GM12878 (cell line): ENCODE data around the gene SRSF9. TPM values are rescaled to one million over a fixed set of nuclear protein-coding genes. Genes with fewer than 3 reads are reported as not detected.

Experiments used
- ATAC-seq: fragments of 200-7000 bp; cut with Tn5 transposase; 3 replicates; pipeline ENCODE4 v1.9.1; 2020; ENCODE audit warnings: mild to moderate bottlenecking, moderate library complexity
- BruUV-seq: library from RNA; stranded (reverse); fragments of 400-500 nt; replicated peaks from 2 replicates; lab custom pipeline; 2021; lab: Mats Ljungman, UMichigan
- CTCF ChIA-PET: fragments of 300-600 bp; sonication (Branson Sonifier 250); formaldehyde crosslinking; extraction: SDS; loops from one replicate; lab custom pipeline; 2021; ENCODE audit warnings: inconsistent platforms; lab: Yijun Ruan, JAX
- POLR2A ChIA-PET: fragments of 350-600 bp; formaldehyde crosslinking; extraction: SDS; loops from one replicate; lab custom pipeline; 2021; ENCODE audit warnings: inconsistent platforms; lab: Charles Lee
- RAD21 ChIA-PET: fragments of 300-600 bp; sonication (Branson Sonifier 250); formaldehyde crosslinking; loops from one replicate; lab custom pipeline; 2023; ENCODE audit warnings: antibody characterized with exemption; ENCODE audit not compliant: unreplicated experiment; lab: Charles Lee
- SMC1A ChIA-PET: fragments of 300-600 bp; sonication (Branson Sonifier 250); formaldehyde crosslinking; loops from one replicate; lab custom pipeline; 2023; ENCODE audit not compliant: unreplicated experiment, uncharacterized antibody; lab: Charles Lee
- DNase-seq: peaks from one replicate; pipeline ENCODE4 v3.0.0-alpha.2; 2011; ENCODE audit warnings: low read depth, low spot score
- FAIRE-seq: peaks from 3 replicates; lab custom pipeline; 2011; peaks lifted over from hg19 to GRCh38; lab: Jason Lieb, UNC
- H2AFZ ChIP-seq: 2 replicates; pipeline ENCODE4 v1.6.0; 2011; ENCODE audit warnings: low read depth, low read length, control low read depth; ENCODE audit not compliant: control insufficient read depth
- H3K27ac ChIP-seq: 2 replicates; pipeline ENCODE4 v1.5.1; 2011; ENCODE audit warnings: control low read depth; ENCODE audit not compliant: control insufficient read depth, insufficient read depth
- H3K27me3 ChIP-seq, 2 experiments: replicated peaks in 1 of 2; 2 replicates each; pipeline versions ENCODE4 v1.6.0 to v1.6.1; 2011; ENCODE audit warnings: low read length in 1 of 2; ENCODE audit not compliant: control insufficient read depth in 2 of 2, insufficient read depth in 2 of 2
- H3K36me3 ChIP-seq, 2 experiments: 2 replicates each; pipeline ENCODE4 v1.5.1; 2011; ENCODE audit warnings: low read length in 1 of 2; ENCODE audit not compliant: control insufficient read depth in 2 of 2, insufficient read depth in 2 of 2
- H3K4me1 ChIP-seq: 2 replicates; pipeline ENCODE4 v1.6.1; 2011; ENCODE audit warnings: mild to moderate bottlenecking, low read length, moderate library complexity, mixed read lengths; ENCODE audit not compliant: control insufficient read depth, insufficient read depth
- H3K4me2 ChIP-seq: 2 replicates; pipeline ENCODE4 v1.6.0; 2011; ENCODE audit warnings: control low read depth; ENCODE audit not compliant: control insufficient read depth, insufficient read depth
- H3K4me3 ChIP-seq: fragments of 200-600 bp; sonication (generic); 2 replicates; pipeline ENCODE4 v1.5.1; 2016
- H3K79me2 ChIP-seq: 2 replicates; pipeline ENCODE4 v1.6.0; 2011; ENCODE audit warnings: low read length; ENCODE audit not compliant: control insufficient read depth, insufficient read depth
- H3K9ac ChIP-seq: 2 replicates; pipeline ENCODE4 v1.8.0; 2011; ENCODE audit warnings: low read length, control low read depth, mixed read lengths; ENCODE audit not compliant: control insufficient read depth, insufficient read depth
- H3K9me3 ChIP-seq: replicated peaks from 3 replicates; pipeline ENCODE4 v1.5.1; 2011; ENCODE audit warnings: mild to moderate bottlenecking, low read length; ENCODE audit not compliant: control insufficient read depth, insufficient read depth
- H4K20me1 ChIP-seq: 2 replicates; pipeline ENCODE4 v1.6.0; 2011; ENCODE audit not compliant: control insufficient read depth, insufficient read depth
- BCL3 ChIP-seq: IDR thresholded peaks from 2 replicates; pipeline ENCODE4 v1.6.1; 2011; ENCODE audit warnings: borderline replicate concordance, low read depth, mild to moderate bottlenecking, moderate library complexity, low read length; ENCODE audit not compliant: insufficient read depth, poor library complexity, severe bottlenecking
- CBFB ChIP-seq: IDR thresholded peaks from 2 replicates; pipeline ENCODE4 v1.6.1; 2016; ENCODE audit warnings: antibody characterized with exemption, low read depth
- CBX3 ChIP-seq: fragments of 200-600 bp; sonication (generic); IDR thresholded peaks from 2 replicates; pipeline ENCODE4 v1.6.1; 2016; ENCODE audit warnings: low read depth, borderline replicate concordance
- CHD4 ChIP-seq: fragments of 200-600 bp; sonication (generic); IDR thresholded peaks from 2 replicates; pipeline ENCODE4 v1.6.1; 2016; ENCODE audit warnings: mild to moderate bottlenecking
- DPF2 ChIP-seq: fragments of 450-650 bp; IDR thresholded peaks from 2 replicates; pipeline ENCODE4 v1.6.1; 2017; ENCODE audit warnings: mild to moderate bottlenecking
- FOXK2 ChIP-seq: fragments of 450-650 bp; IDR thresholded peaks from 2 replicates; pipeline ENCODE4 v1.6.1; 2017; ENCODE audit warnings: mild to moderate bottlenecking, moderate library complexity
- NKRF ChIP-seq: fragments of 450-650 bp; conservative IDR thresholded peaks from 2 replicates; pipeline ENCODE4 v1.6.1; 2017; ENCODE audit warnings: mild to moderate bottlenecking, moderate library complexity
- NRF1 ChIP-seq: conservative IDR thresholded peaks from 2 replicates; pipeline ENCODE4 v1.6.1; 2011; ENCODE audit warnings: mild to moderate bottlenecking, low read depth, low read length, improper control_type of control experiment
- PAX5 ChIP-seq: IDR thresholded peaks from 2 replicates; pipeline ENCODE4 v1.6.1; 2011; ENCODE audit warnings: low read depth, low read length, borderline replicate concordance
- PRDM15 ChIP-seq: fragments of 450-650 bp; formaldehyde crosslinking; IDR thresholded peaks from 2 replicates; pipeline ENCODE4 v1.4.0; 2020; ENCODE audit warnings: mild to moderate bottlenecking, moderate library complexity
- SIN3A ChIP-seq: IDR thresholded peaks from 2 replicates; pipeline ENCODE4 v1.6.1; 2012; ENCODE audit warnings: low read depth, low read length, improper control_type of control experiment
- SREBF1 ChIP-seq: IDR thresholded peaks from 2 replicates; pipeline ENCODE4 v1.6.1; 2012; ENCODE audit warnings: mild to moderate bottlenecking, low read length
- STAT3 ChIP-seq: IDR thresholded peaks from 2 replicates; pipeline ENCODE4 v1.6.1; 2011; ENCODE audit warnings: low read depth, low read length, improper control_type of control experiment
- ZBED1 ChIP-seq: IDR thresholded peaks from 2 replicates; pipeline ENCODE4 v1.6.1; 2016; ENCODE audit warnings: borderline replicate concordance
- WGBS: methylation state at CpG from one replicate; pipeline ENCODE4 v1.1.6; 2016; ENCODE audit warnings: low lambda C conversion rate; ENCODE audit not compliant: insufficient replicate concordance, insufficient coverage; ENCODE audit errors: missing lambda C conversion rate; 5-methylcytosine and 5-hydroxymethylcytosine counted together
- in situ Hi-C: fragments of 300-500 bp; cut with MboI; formaldehyde crosslinking; loops from 9 replicates; pipeline ENCODE4 v1.14.3; 2018; ENCODE audit warnings: mixed read lengths
- intact Hi-C: fragments of 100-400 bp; cut with micrococcal nuclease; formaldehyde crosslinking; loops from one replicate; pipeline ENCODE4 v1.14.2; 2022; ENCODE audit not compliant: unreplicated experiment
- polyA plus RNA-seq, 11 experiments: library from polyadenylated mRNA; depleted of rRNA in 4 of 11; unstranded in 6 of 11; stranded (reverse) in 5 of 11; fragments of >200 nt; fragmentation: Nextera tagmentation in 4 of 11; fragmentation: Illumina TruSeq in 1 of 11; extraction: Ambion mirVana in 4 of 11; extraction: Trizol in 1 of 11; gene quantifications; 1 replicate in 1 of 11; 2 replicates in 10 of 11; pipeline versions ENCODE4 v1.2.1 to v1.2.3, GENCODE V29; 2011 to 2016; ENCODE audit warnings: inconsistent platforms in 2 of 11, missing spikeins in 2 of 11, low read depth in 1 of 11
- total RNA-seq, 4 experiments: library from RNA; depleted of rRNA in 3 of 4; stranded (reverse); fragments of >200 nt in 3 of 4; fragmentation: Illumina TruSeq in 1 of 4; extraction: Trizol in 1 of 4; gene quantifications; 2 replicates each; pipeline versions ENCODE4 v1.2.1 to v1.2.3, GENCODE V29; 2013 to 2021
- TF ChIP-seq, protein P1 (sequence below): fragments of 150-350 bp; IDR thresholded peaks from 2 replicates; pipeline ENCODE4 v1.6.1; 2016; ENCODE audit warnings: low read depth, low read length

SRSF9 gene
- total and polyA plus RNA-seq, 10 of the 15 experiments (the other 5 are each of a cell fraction or from before 2014, with no cell fraction given): 56.2 to 510 (median 186) TPM

GRCh38 chr12:120489018-120489417 lies 19.5 kb upstream of the SRSF9 start:
- Histone ChIP-seq H3K27ac (no peak overlapping the region), H2AFZ (no peak overlapping the region), H3K27me3 (no peaks in the 10 kb centered on the region), H4K20me1 (no peaks in the 10 kb centered on the region), H3K79me2 (no peaks in the 10 kb centered on the region), H3K36me3 (no peaks in the 10 kb centered on the region; a peak in 1 of 4 replicates), H3K4me1 (no peaks in the 10 kb centered on the region; the same call in 1 of the 2 replicates), H3K9ac (no peak overlapping the region), H3K4me3 (no peak overlapping the region), H3K9me3 (no peaks in the 10 kb centered on the region), H3K4me2 (no peak overlapping the region)
- ATAC-seq (no peak), FAIRE-seq (no peak), DNase-seq (no peak)
- ChIA-PET POLR2A (interaction anchor here (0.6 to 1.3 kb wide), 2 partner anchors 9 to 1865 kb away, joined by 3 read pairs; no protein-coding TSS in a partner anchor), CTCF (no interaction called here), SMC1A (no interaction called here), RAD21 (no interaction called here)
- 100% methylated on average over 4 of the region's 4 CpGs for WGBS
- TF ChIP-seq CHD4 (no peak), FOXK2 (no peak), CBFB (no peak), ZBED1 (no peak), NRF1 (no peak), SREBF1 (no peak), NKRF (no peak), STAT3 (no peak), DPF2 (no peak), CBX3 (no peak), BCL3 (no peak), PRDM15 (no peak), SIN3A (no peak), PAX5 (no peak)
- TF ChIP-seq, protein P1, sequence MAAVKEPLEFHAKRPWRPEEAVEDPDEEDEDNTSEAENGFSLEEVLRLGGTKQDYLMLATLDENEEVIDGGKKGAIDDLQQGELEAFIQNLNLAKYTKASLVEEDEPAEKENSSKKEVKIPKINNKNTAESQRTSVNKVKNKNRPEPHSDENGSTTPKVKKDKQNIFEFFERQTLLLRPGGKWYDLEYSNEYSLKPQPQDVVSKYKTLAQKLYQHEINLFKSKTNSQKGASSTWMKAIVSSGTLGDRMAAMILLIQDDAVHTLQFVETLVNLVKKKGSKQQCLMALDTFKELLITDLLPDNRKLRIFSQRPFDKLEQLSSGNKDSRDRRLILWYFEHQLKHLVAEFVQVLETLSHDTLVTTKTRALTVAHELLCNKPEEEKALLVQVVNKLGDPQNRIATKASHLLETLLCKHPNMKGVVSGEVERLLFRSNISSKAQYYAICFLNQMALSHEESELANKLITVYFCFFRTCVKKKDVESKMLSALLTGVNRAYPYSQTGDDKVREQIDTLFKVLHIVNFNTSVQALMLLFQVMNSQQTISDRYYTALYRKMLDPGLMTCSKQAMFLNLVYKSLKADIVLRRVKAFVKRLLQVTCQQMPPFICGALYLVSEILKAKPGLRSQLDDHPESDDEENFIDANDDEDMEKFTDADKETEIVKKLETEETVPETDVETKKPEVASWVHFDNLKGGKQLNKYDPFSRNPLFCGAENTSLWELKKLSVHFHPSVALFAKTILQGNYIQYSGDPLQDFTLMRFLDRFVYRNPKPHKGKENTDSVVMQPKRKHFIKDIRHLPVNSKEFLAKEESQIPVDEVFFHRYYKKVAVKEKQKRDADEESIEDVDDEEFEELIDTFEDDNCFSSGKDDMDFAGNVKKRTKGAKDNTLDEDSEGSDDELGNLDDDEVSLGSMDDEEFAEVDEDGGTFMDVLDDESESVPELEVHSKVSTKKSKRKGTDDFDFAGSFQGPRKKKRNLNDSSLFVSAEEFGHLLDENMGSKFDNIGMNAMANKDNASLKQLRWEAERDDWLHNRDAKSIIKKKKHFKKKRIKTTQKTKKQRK: no peak
- BruUV-seq: no TSS peak
- intact Hi-C loops (no loop called here), in situ Hi-C loops (no loop called here)
